Lower leg skin (tissue), 3 donors: ENCODE data around the gene COL4A3.

Experiments used
- POLR2A ChIP-seq, 2 donors: fragments of 450-650 bp; IDR thresholded peaks; one replicate each; pipeline ENCODE4 v1.6.1; 2016 to 2017; ENCODE audit warnings: antibody characterized with exemption in 2 of 2, mild to moderate bottlenecking in 1 of 2, moderate library complexity in 1 of 2
- TF ChIP-seq, protein P1 (sequence below), 3 donors: fragments of 450-650 bp; IDR thresholded peaks; one replicate each; pipeline ENCODE4 v1.5.1; 2016; ENCODE audit warnings: antibody characterized with exemption in 3 of 3, mild to moderate bottlenecking in 3 of 3, moderate library complexity in 2 of 3

- TF ChIP-seq, protein P1, sequence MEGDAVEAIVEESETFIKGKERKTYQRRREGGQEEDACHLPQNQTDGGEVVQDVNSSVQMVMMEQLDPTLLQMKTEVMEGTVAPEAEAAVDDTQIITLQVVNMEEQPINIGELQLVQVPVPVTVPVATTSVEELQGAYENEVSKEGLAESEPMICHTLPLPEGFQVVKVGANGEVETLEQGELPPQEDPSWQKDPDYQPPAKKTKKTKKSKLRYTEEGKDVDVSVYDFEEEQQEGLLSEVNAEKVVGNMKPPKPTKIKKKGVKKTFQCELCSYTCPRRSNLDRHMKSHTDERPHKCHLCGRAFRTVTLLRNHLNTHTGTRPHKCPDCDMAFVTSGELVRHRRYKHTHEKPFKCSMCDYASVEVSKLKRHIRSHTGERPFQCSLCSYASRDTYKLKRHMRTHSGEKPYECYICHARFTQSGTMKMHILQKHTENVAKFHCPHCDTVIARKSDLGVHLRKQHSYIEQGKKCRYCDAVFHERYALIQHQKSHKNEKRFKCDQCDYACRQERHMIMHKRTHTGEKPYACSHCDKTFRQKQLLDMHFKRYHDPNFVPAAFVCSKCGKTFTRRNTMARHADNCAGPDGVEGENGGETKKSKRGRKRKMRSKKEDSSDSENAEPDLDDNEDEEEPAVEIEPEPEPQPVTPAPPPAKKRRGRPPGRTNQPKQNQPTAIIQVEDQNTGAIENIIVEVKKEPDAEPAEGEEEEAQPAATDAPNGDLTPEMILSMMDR (IDR thresholded peaks at IDR 0.05), result no peak
- no peak for TF ChIP-seq POLR2A (IDR thresholded peaks at IDR 0.05)
Measured at GRCh38 chr2:227230151-227230550, 65.7 kb downstream of the COL4A3 start.
